ENCODE measurements around the gene CPEB4. TPM values are rescaled to one million over a fixed set of nuclear protein-coding genes. Genes with fewer than 3 reads are reported as not detected.

Gene CPEB4
- polyA plus RNA-seq, 1 experiment = 21.3 TPM

DNA sequence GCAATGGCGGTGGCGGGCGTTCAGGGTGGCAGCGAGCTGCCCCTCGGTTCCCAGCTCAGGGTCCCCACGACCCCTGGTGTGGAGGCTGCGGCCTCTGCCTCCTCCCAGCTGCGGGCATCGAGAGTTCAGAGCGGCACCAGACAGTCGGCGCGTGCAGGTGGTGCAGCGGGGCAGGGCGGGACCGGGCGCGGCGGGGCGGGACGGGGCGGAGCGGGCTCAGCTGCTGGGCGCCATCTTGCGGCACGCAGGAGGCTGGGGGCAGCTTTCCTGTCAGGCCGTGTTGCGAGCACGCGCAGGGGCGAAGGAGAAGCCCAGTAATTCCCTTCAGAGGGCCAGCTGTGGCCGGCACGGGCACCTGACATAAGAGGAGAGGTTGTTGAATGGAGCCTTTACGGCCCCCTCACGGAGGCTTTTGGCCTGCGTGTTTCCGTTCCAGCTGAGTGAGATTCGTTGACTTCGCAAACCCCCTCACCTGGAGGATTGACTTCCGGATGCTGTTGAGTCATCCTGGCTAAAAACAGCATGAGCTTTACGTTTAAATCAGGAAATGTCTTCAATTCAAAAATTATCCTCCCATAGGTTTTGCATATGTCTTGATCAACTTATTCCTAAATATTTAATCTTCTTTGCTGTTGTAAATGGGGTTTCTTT lies 101.4 kb downstream of the CPEB4 start:
- H3K4me3 ChIP-seq (ENCODE audit: low read depth, low read length) = no peak overlapping the region
- TF ChIP-seq, protein P1, sequence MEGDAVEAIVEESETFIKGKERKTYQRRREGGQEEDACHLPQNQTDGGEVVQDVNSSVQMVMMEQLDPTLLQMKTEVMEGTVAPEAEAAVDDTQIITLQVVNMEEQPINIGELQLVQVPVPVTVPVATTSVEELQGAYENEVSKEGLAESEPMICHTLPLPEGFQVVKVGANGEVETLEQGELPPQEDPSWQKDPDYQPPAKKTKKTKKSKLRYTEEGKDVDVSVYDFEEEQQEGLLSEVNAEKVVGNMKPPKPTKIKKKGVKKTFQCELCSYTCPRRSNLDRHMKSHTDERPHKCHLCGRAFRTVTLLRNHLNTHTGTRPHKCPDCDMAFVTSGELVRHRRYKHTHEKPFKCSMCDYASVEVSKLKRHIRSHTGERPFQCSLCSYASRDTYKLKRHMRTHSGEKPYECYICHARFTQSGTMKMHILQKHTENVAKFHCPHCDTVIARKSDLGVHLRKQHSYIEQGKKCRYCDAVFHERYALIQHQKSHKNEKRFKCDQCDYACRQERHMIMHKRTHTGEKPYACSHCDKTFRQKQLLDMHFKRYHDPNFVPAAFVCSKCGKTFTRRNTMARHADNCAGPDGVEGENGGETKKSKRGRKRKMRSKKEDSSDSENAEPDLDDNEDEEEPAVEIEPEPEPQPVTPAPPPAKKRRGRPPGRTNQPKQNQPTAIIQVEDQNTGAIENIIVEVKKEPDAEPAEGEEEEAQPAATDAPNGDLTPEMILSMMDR (IDR thresholded peaks at IDR 0.05; ENCODE audit: low read depth, low read length) = no peak
- ChIA-PET CTCF (no interaction called here), POLR2A (no interaction called here)
- H3K9me3 ChIP-seq (ENCODE audit: control insufficient read depth, insufficient read depth, low read length) = peaks cover 6% of the 10 kb centered on the region; the same call in 1 of the 2 replicates
- DNase-seq (ENCODE audit: low read depth, low spot score) = no peak
- no peak overlapping the region for H3K27ac ChIP-seq (ENCODE audit: low read depth, low read length)
- H3K27me3 ChIP-seq (ENCODE audit: control insufficient read depth, insufficient read depth, low read length) = peaks cover 4% of the 10 kb centered on the region

DNA sequence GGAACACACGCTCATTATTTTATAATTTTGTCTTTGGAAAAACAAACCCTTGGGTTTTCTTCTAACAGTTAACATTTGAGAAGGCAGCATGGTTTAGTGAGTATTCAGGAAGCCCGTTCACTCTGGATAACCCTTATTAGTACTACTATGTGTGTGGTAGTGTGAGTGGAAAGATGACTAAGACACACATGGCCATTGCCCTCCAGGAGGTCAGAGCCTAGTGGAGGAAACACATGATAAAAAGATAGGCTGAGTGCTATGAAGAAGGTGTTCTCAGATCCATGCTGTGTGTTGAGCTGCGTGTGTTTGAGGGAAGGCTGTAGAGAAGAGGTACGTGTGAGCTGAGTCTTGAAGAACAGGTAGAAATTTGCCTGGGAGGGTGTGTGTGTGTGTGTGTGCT lies 109.2 kb downstream of the CPEB4 start:
- CTCF ChIA-PET = interaction anchor here (1.5 kb wide), 1 partner anchor 320 kb away, joined by 3 read pairs; no protein-coding TSS in a partner anchor
- POLR2A ChIA-PET = no interaction called here
- DNase-seq (ENCODE audit: low read depth, low spot score) = no peak

DNA sequence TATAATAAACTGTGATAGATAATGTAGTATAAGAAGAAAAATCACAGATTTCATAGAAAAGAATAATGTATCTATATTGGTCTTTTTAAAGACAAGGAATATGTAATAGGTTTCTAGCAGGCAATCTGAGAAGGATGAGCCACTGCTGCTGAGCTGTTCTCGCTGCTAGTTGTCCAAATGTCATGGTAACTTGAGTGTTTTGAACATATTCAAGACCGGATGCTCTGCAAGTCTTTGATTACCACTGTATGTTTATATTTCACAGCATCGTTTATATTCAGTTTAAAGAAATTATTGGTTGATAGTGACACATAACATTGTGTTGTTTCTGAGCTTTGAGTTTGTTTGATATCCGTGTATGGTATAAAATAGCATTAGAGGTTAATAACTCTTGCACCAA lies 110.4 kb downstream of the CPEB4 start:
- DNase-seq (ENCODE audit: low read depth, low spot score) = no peak
- Histone ChIP-seq H3K27ac (ENCODE audit: low read depth, low read length) (no peak overlapping the region), H3K9me3 (ENCODE audit: control insufficient read depth, insufficient read depth, low read length) (no peaks in the 10 kb centered on the region), H3K27me3 (ENCODE audit: control insufficient read depth, insufficient read depth, low read length) (no peaks in the 10 kb centered on the region), H3K4me3 (ENCODE audit: low read depth, low read length) (no peak overlapping the region)
- TF ChIP-seq, protein P1 (IDR thresholded peaks at IDR 0.05; ENCODE audit: low read depth, low read length) = no peak
- POLR2A ChIA-PET = no interaction called here
- CTCF ChIA-PET = interaction anchor here (0.6 to 1.5 kb wide), 4 partner anchors 14 to 321 kb away, joined by 3 to 4 read pairs (median 3); no protein-coding TSS in a partner anchor

More for the DNA sequence above, 109.2 kb downstream of the CPEB4 start:
- TF ChIP-seq, protein P1 (IDR thresholded peaks at IDR 0.05; ENCODE audit: low read depth, low read length) = no peak
- H3K9me3 ChIP-seq (ENCODE audit: control insufficient read depth, insufficient read depth, low read length) = no peaks in the 10 kb centered on the region
- H3K4me3 ChIP-seq (ENCODE audit: low read depth, low read length) = no peak overlapping the region
- no peaks in the 10 kb centered on the region for H3K27me3 ChIP-seq (ENCODE audit: control insufficient read depth, insufficient read depth, low read length)
- no peak overlapping the region for H3K27ac ChIP-seq (ENCODE audit: low read depth, low read length)

DNA sequence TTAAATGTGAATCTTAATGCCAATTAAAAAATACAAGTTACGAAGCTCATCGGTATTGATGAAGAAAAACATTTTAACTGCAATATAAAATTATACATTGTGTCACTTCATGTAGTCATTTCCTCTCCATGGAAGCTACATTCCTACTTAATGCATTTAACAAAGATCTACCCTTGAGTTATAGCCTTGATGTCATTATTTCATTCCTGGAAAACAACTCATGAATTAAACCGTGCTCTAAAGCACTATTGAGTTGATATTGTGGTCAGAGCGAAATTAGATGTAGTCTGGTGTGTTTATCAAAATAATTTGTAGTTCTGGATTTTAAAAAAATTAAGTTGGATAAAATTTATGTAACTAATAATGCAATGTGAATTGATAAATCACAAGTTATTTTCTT lies 111.9 kb downstream of the CPEB4 start:
- TF ChIP-seq, protein P1 (IDR thresholded peaks at IDR 0.05; ENCODE audit: low read depth, low read length) = no peak
- ChIA-PET CTCF (interaction anchor here (1.3 kb wide), 1 partner anchor 319 kb away, joined by 4 read pairs; no protein-coding TSS in a partner anchor), POLR2A (no interaction called here)
- DNase-seq (ENCODE audit: low read depth, low spot score) = no peak
- no peak overlapping the region for H3K4me3 ChIP-seq (ENCODE audit: low read depth, low read length)
- H3K27me3 ChIP-seq (ENCODE audit: control insufficient read depth, insufficient read depth, low read length) = no peaks in the 10 kb centered on the region
- no peaks in the 10 kb centered on the region for H3K9me3 ChIP-seq (ENCODE audit: control insufficient read depth, insufficient read depth, low read length)
- no peak overlapping the region for H3K27ac ChIP-seq (ENCODE audit: low read depth, low read length)

DNA sequence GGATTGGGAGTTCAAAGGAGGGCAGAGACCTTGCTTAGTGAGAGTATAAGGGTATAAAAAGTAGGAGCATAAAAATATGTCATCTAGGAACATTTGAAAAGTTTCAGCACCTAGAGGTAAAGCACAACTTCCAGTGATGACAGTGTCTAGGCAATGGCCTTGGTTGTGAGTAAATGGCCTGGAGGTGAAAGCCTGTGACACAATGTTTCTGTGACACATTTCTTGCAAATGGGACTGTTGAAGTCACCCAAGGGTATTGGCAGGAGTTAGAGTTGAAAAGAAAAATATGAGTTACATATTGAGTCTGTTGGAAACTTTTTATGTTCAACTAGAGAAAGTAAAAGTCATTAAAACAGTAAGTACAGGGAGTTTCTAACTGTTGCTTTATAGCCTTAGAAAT lies 115.6 kb downstream of the CPEB4 start:
- CTCF ChIA-PET = interaction anchor here (1.1 kb wide), 1 partner anchor 313 kb away, joined by 4 read pairs; no protein-coding TSS in a partner anchor
- POLR2A ChIA-PET = no interaction called here
- Histone ChIP-seq H3K27ac (ENCODE audit: low read depth, low read length) (no peak overlapping the region), H3K27me3 (ENCODE audit: control insufficient read depth, insufficient read depth, low read length) (no peaks in the 10 kb centered on the region), H3K9me3 (ENCODE audit: control insufficient read depth, insufficient read depth, low read length) (no peaks in the 10 kb centered on the region), H3K4me3 (ENCODE audit: low read depth, low read length) (no peak overlapping the region)
- TF ChIP-seq, protein P1 (IDR thresholded peaks at IDR 0.05; ENCODE audit: low read depth, low read length) = no peak
- DNase-seq (ENCODE audit: low read depth, low spot score) = no peak
